Coronary artery (tissue), 2 donors: Measurements from ENCODE around the gene CDK19.

Experiments
- DNase-seq: peaks from one replicate; pipeline ENCODE4 v3.0.0-alpha.2; 2017; ENCODE audit warnings: low spot score
- H3K27ac ChIP-seq, 2 donors: fragments of 200-600 bp; sonication (generic); one replicate each; pipeline ENCODE4 v1.5.1; 2016 to 2019
- H3K4me3 ChIP-seq: fragments of 200-600 bp; sonication (generic); 2 replicates; pipeline ENCODE4 v1.5.1; 2016; ENCODE audit warnings: mild to moderate bottlenecking, moderate library complexity
- TF ChIP-seq, protein P1 (sequence below): fragments of 200-600 bp; sonication (generic); IDR thresholded peaks from one replicate; pipeline ENCODE4 v1.5.1; 2019; ENCODE audit warnings: antibody characterized with exemption

Gene CDK19

DNA sequence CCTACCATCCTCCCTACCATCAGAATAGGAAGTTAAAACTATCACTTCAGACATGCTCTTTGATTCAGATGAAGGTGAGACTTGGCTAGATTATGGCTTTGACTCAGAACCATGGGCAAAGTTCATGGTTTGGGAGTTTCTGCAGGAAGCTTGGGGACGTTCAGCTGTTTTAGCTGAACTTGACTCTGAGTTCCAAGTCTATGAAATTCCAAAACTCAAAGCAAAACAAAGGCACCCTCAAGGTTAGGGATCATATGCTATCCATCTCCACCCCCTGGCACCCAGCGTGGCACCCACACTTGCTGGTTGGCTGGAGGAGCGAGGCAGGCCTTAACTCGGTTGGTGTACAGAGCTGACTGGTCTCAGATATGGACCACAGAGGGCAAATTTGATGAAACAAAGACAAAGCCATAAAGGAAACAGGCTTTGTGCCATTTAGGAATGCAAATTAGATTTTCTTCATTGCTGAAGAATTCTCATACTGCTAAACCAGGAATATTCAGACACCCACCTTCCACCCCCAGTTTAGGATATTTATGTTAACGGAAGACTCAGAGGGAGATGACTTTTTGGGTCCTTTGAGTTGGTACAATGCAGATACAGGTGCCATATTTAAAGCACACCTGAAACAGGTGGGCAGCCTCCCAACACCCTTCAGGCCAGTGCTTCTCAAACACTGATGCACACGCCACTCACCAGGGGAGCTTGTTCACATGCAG is 250.4 kb downstream of the CDK19 start:
- H3K27ac ChIP-seq, result no peak overlapping the region
- TF ChIP-seq, protein P1, sequence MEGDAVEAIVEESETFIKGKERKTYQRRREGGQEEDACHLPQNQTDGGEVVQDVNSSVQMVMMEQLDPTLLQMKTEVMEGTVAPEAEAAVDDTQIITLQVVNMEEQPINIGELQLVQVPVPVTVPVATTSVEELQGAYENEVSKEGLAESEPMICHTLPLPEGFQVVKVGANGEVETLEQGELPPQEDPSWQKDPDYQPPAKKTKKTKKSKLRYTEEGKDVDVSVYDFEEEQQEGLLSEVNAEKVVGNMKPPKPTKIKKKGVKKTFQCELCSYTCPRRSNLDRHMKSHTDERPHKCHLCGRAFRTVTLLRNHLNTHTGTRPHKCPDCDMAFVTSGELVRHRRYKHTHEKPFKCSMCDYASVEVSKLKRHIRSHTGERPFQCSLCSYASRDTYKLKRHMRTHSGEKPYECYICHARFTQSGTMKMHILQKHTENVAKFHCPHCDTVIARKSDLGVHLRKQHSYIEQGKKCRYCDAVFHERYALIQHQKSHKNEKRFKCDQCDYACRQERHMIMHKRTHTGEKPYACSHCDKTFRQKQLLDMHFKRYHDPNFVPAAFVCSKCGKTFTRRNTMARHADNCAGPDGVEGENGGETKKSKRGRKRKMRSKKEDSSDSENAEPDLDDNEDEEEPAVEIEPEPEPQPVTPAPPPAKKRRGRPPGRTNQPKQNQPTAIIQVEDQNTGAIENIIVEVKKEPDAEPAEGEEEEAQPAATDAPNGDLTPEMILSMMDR, result no peak
- H3K4me3 ChIP-seq, result no peak overlapping the region
- no peak for DNase-seq

DNA sequence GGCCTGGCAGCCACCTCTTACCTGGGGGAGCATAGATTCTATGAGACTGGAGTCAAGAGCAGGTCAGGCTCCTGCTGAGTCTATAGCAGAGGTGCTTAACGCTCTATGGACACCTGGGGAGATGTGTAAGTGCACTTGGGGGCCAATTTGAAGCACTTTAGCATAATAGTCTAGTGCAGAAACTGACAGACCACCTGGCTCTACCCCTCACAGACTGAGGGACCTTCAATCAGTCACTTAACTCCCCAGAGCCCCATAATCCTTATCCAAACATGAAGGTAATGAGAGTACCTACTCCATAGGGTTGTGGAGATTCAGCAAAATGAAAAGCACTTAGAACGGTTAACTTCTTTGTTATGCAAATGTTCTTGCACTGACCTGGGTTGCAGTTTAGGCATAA is 251.6 kb downstream of the CDK19 start:
- TF ChIP-seq, protein P1, result no peak
- Histone ChIP-seq H3K27ac (no peak overlapping the region), H3K4me3 (no peak overlapping the region)
- no peak for DNase-seq

DNA sequence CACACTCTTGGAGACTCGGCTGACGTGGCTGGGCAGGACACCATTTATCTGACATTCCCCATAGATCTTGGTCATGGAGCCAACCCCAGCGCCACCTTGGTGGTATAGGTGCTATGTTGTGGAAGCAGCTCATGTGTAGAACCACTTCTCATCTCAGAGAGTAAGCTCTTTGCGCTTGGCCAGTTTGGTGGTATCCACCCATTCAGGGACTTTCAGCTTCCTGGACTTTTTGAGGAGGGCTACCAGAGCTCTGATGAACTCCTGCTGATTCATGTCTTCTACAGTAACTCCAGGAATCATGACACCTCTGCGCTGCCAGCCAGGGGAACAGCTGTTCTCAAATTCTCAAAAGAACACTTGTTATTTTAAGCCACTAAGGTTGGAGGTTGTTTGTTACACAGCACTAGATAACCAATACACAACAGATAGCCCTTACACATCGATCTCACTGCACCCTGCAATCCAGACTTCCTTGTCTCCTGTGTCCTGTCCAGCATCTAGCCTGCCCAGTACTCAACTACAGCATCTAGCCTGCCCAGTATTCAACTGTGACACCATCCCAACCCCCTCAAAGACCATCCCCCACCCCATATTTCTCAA is 252.9 kb downstream of the CDK19 start:
- TF ChIP-seq, protein P1, result no peak
- H3K27ac ChIP-seq, result no peak overlapping the region
- no peak for DNase-seq
- H3K4me3 ChIP-seq, result no peak overlapping the region

DNA sequence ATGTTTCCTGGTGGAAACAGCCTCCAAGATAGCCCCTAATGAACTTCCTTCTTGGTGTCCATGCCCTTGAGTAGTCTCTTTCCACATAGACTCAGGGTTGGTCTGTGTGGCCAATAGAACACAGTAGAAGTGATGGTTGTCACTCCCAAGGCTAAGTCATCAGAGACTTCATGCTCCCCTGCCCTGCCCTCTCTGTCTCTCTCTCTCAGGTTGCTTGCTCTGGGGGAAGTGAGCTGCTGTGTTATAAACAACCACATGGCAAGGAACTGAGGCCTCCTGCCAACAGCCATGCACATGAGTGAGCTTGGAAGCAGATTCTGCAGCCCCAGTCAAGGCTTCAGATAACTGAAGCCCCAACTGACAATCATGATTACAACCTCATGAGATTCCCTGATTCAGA is 253.6 kb downstream of the CDK19 start:
- no peak for DNase-seq
- TF ChIP-seq, protein P1, result no peak
- H3K27ac ChIP-seq, result no peak overlapping the region
- H3K4me3 ChIP-seq, result no peak overlapping the region

DNA sequence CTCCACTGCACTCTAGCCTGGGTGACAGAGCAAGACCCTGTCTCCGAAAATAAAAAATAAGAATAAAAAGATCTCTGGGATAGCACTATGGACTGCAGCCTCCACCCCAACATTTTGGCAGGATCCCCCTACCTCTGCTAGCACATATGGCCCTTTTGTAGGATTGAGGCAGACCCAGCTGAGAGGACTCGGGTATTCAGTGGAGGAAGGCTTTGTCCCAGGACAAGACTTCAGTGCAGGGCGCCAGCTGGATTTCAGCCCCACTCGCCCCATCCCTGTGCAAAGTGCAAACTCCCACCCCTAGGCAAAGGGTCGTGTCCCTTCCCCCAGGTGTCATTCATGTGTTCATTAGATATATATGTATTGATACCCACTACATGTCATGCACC is 254.3 kb downstream of the CDK19 start:
- Histone ChIP-seq H3K4me3 (no peak overlapping the region), H3K27ac (no peak overlapping the region)
- no peak for DNase-seq
- TF ChIP-seq, protein P1, result no peak

DNA sequence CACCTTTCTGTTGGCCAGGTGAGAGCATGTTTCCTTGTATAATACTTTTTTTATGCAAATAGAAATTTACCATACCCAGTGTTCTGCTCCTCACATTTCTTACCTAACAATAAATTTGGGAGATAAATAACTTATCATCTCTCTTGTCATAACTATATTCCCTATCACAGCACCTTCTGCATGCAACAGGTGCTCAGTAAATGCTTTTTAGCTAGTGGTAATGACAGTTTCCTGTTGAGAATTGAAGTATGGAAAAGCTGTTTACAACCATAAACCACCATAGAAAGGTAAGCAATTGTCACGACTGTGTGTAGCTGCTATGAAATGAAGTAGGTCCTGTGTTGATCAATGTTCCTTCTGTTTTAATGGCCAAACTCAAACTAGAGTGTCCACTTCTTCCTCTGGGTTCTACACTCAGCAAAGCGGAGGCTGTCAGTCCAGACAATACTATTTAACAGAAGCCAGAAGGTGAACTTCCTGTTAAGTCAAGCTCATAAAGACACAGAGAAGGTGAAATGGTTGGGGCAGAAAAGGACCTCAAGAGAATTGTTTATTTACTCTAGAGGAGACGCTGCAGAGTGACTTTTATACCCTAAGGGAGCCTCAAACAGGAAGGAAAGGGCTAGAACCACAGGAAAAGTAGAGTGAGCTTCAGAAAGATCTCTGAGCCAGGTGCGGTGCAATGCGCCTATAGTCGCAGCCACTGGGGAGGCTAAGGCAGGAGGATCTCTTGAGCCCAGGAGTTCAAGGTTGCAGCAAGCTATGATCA is 254.8 kb downstream of the CDK19 start:
- DNase-seq, result no peak
- Histone ChIP-seq H3K4me3 (no peak overlapping the region), H3K27ac (no peak overlapping the region)
- TF ChIP-seq, protein P1, result no peak
